Panc1 (cell line): ENCODE data around the gene CDHR4. TPM values are rescaled to one million over a fixed set of nuclear protein-coding genes. Genes with fewer than 3 reads are reported as not detected.
A peak's percentile ranks its signal among the peaks of the same experiment; 100 is the strongest.

Experiments
- ATAC-seq: fragments of 200-7000 bp; cut with Tn5 transposase; 2 replicates; pipeline ENCODE4 v1.9.1; 2020; ENCODE audit warnings: mild to moderate bottlenecking, moderate library complexity
- BruUV-seq: library from RNA; stranded (reverse); fragments of 400-500 nt; replicated peaks from 2 replicates; lab custom pipeline; 2021; lab: Mats Ljungman, UMichigan
- CTCF ChIA-PET: fragments of 300-600 bp; sonication (Branson Sonifier 250); formaldehyde crosslinking; loops from one replicate; lab custom pipeline; 2022; ENCODE audit warnings: antibody characterized with exemption; lab: Charles Lee
- POLR2A ChIA-PET: fragments of 300-600 bp; sonication (Branson Sonifier 250); formaldehyde crosslinking; loops from one replicate; lab custom pipeline; 2022; ENCODE audit warnings: antibody characterized with exemption; lab: Charles Lee
- DNase-seq: peaks from one replicate; pipeline ENCODE4 v3.0.0-alpha.2; 2010; ENCODE audit warnings: low read depth, low spot score
- H3K27ac ChIP-seq: 2 replicates; pipeline ENCODE4 v1.5.1; 2011; ENCODE audit warnings: mild to moderate bottlenecking, low read length, inconsistent platforms
- H3K27me3 ChIP-seq: fragments of 200-500 bp; sonication (Bioruptor generic); 2 replicates; pipeline ENCODE4 v1.6.0; 2014; ENCODE audit warnings: low read length, inconsistent platforms; ENCODE audit not compliant: control insufficient read depth, insufficient read depth
- H3K36me3 ChIP-seq: fragments of 200-500 bp; sonication (Bioruptor generic); 2 replicates; pipeline ENCODE4 v1.5.1; 2014; ENCODE audit warnings: inconsistent platforms, mild to moderate bottlenecking, low read length, moderate library complexity; ENCODE audit not compliant: control insufficient read depth, insufficient read depth
- H3K4me1 ChIP-seq: 2 replicates; pipeline ENCODE4 v1.5.1; 2011; ENCODE audit warnings: inconsistent platforms, mild to moderate bottlenecking, low read length, moderate library complexity; ENCODE audit not compliant: control insufficient read depth, insufficient read depth
- H3K4me3 ChIP-seq, 2 experiments: 2 replicates each; pipeline ENCODE4 v1.5.1; 2011 to 2012; ENCODE audit warnings: low read depth in 2 of 2, low read length in 2 of 2, mild to moderate bottlenecking in 2 of 2, inconsistent platforms in 1 of 2, moderate library complexity in 1 of 2
- H3K9me3 ChIP-seq: fragments of 200-500 bp; sonication (Bioruptor generic); 2 replicates; pipeline ENCODE4 v1.5.1; 2014; ENCODE audit warnings: low read depth, mild to moderate bottlenecking, inconsistent platforms, low read length, moderate library complexity; ENCODE audit not compliant: control insufficient read depth, insufficient read depth
- POLR2AphosphoS5 ChIP-seq: IDR thresholded peaks from 2 replicates; pipeline ENCODE4 v1.6.1; 2012; ENCODE audit warnings: mild to moderate bottlenecking, low read depth, low read length, moderate library complexity
- SIN3A ChIP-seq: IDR thresholded peaks from 2 replicates; pipeline ENCODE4 v1.6.1; 2012; ENCODE audit warnings: low read depth, mild to moderate bottlenecking, low read length, moderate library complexity, borderline replicate concordance; ENCODE audit not compliant: insufficient read depth
- TCF7L2 ChIP-seq: IDR thresholded peaks from 2 replicates; pipeline ENCODE4 v1.6.1; 2011; ENCODE audit warnings: mild to moderate bottlenecking, low read depth, low read length, inconsistent platforms
- in situ Hi-C: cut with HindIII; loops from 2 replicates; pipeline ENCODE4 v1.10.0; 2016; ENCODE audit warnings: low sequenced_read_pairs, low pct_unique_long_range_greater_than_20kb
- intact Hi-C: fragments of 100-400 bp; cut with micrococcal nuclease; formaldehyde crosslinking; loops from one replicate; pipeline ENCODE4 v1.10.0; 2022; ENCODE audit not compliant: unreplicated experiment
- total RNA-seq: library from RNA; stranded (reverse); gene quantifications from one replicate; pipeline ENCODE4 v1.2.1, GENCODE V29; 2021; ENCODE audit not compliant: unreplicated experiment
- TF ChIP-seq, protein P1 (sequence below), 2 experiments: IDR thresholded peaks; 2 replicates each; pipeline ENCODE4 v1.6.1; 2011 to 2012; ENCODE audit warnings: low read depth in 2 of 2, control low read depth in 1 of 2, low read length in 1 of 2, mild to moderate bottlenecking in 1 of 2, moderate library complexity in 1 of 2; ENCODE audit not compliant: insufficient read depth in 1 of 2
- TF ChIP-seq, protein P2 (sequence below): fragments of 450-650 bp; IDR thresholded peaks from 2 replicates; pipeline ENCODE4 v1.5.1; 2017; ENCODE audit warnings: mild to moderate bottlenecking

Gene CDHR4
- total RNA-seq, 1 experiment from 2014 or later, result not detected

DNA sequence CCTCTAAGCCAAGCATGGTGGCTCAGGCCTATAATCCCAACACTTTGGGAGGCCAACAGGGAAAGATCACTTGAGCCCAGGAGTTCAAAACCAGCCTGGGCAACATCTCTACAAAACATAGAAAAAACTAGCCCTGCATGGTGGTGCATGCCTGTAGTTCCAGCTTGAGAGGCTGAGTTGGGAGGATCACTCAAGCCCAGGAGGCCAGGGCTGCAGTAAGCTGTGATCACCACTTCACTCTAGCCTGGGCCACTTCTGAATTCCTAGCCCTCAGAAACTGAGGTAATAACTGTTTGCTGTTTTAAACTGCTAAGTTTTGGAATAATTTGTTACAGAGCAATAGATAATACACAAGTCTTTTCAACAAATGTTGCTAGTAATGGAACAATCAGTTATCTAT lies 29.7 kb downstream of the CDHR4 start:
- in situ Hi-C loops (no loop called here), intact Hi-C loops (no loop called here)
- POLR2A ChIA-PET, result no interaction called here
- Histone ChIP-seq H3K4me1 (no peaks in the 10 kb centered on the region; the same call in 1 of the 2 replicates), H3K36me3 (no peaks in the 10 kb centered on the region), H3K9me3 (no peaks in the 10 kb centered on the region), H3K27me3 (no peaks in the 10 kb centered on the region), H3K4me3 (no peak overlapping the region), H3K27ac (no peak overlapping the region)
- ATAC-seq (peak; percentile 56; the same call in 1 of the 2 replicates), DNase-seq (no peak)
- CTCF ChIA-PET, result no interaction called here
- no TSS peak for BruUV-seq
- TF ChIP-seq TCF7L2 (no peak), SIN3A (no peak), POLR2AphosphoS5 (no peak)
- TF ChIP-seq, protein P1, sequence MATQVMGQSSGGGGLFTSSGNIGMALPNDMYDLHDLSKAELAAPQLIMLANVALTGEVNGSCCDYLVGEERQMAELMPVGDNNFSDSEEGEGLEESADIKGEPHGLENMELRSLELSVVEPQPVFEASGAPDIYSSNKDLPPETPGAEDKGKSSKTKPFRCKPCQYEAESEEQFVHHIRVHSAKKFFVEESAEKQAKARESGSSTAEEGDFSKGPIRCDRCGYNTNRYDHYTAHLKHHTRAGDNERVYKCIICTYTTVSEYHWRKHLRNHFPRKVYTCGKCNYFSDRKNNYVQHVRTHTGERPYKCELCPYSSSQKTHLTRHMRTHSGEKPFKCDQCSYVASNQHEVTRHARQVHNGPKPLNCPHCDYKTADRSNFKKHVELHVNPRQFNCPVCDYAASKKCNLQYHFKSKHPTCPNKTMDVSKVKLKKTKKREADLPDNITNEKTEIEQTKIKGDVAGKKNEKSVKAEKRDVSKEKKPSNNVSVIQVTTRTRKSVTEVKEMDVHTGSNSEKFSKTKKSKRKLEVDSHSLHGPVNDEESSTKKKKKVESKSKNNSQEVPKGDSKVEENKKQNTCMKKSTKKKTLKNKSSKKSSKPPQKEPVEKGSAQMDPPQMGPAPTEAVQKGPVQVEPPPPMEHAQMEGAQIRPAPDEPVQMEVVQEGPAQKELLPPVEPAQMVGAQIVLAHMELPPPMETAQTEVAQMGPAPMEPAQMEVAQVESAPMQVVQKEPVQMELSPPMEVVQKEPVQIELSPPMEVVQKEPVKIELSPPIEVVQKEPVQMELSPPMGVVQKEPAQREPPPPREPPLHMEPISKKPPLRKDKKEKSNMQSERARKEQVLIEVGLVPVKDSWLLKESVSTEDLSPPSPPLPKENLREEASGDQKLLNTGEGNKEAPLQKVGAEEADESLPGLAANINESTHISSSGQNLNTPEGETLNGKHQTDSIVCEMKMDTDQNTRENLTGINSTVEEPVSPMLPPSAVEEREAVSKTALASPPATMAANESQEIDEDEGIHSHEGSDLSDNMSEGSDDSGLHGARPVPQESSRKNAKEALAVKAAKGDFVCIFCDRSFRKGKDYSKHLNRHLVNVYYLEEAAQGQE (IDR thresholded peaks at IDR 0.05; ENCODE audit: insufficient read depth in 1 of 2, low read depth in 2 of 2, low read length in 1 of 2), result no peak
- TF ChIP-seq, protein P2, sequence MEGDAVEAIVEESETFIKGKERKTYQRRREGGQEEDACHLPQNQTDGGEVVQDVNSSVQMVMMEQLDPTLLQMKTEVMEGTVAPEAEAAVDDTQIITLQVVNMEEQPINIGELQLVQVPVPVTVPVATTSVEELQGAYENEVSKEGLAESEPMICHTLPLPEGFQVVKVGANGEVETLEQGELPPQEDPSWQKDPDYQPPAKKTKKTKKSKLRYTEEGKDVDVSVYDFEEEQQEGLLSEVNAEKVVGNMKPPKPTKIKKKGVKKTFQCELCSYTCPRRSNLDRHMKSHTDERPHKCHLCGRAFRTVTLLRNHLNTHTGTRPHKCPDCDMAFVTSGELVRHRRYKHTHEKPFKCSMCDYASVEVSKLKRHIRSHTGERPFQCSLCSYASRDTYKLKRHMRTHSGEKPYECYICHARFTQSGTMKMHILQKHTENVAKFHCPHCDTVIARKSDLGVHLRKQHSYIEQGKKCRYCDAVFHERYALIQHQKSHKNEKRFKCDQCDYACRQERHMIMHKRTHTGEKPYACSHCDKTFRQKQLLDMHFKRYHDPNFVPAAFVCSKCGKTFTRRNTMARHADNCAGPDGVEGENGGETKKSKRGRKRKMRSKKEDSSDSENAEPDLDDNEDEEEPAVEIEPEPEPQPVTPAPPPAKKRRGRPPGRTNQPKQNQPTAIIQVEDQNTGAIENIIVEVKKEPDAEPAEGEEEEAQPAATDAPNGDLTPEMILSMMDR, result no peak

DNA sequence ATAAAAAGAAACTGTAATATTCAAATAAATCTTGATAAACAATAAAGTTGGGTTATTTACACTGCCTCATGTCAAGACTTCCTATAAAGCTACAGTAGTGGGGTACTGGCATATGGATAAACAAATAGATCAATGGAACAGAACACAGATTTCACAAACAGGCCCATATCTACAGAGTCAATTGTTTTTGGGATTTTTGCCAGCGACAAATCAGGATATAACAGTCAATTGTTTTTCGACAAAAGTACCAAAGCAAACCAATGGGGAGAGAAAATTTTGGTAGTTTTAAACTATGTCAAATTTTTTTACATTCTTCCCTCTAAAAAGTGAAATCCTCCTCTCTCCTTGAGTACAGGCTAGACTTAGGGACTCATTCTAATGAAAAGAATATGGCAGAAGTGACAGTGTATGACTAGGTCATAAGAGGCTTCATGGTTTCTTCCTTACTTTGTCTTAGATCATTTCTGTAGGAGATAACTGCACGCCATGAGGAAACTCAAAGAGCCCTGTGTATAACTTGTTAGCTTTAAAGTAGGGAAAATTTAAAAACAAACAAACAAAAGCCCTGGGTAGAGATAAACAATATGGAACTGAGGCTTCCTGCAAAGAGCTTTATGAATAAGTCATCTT lies 30.3 kb downstream of the CDHR4 start:
- no peaks in the 10 kb centered on the region for H3K36me3 ChIP-seq
- CTCF ChIA-PET, result interaction anchor here (0.6 kb wide), 1 partner anchor 98 kb away, joined by 4 read pairs; no protein-coding TSS in a partner anchor
- no peaks in the 10 kb centered on the region for H3K9me3 ChIP-seq
- intact Hi-C loops, result no loop called here
- DNase-seq (no peak), ATAC-seq (peak; percentile 48; the same call in 1 of the 2 replicates)
- no peak overlapping the region for H3K4me3 ChIP-seq
- H3K27me3 ChIP-seq, result no peaks in the 10 kb centered on the region
- TSS peak; percentile 36 for BruUV-seq
- POLR2A ChIA-PET, result no interaction called here
- TF ChIP-seq POLR2AphosphoS5 (no peak), SIN3A (no peak), TCF7L2 (no peak)
- TF ChIP-seq, protein P1 (IDR thresholded peaks at IDR 0.05; ENCODE audit: insufficient read depth in 1 of 2, low read depth in 2 of 2, low read length in 1 of 2), result no peak
- TF ChIP-seq, protein P2, result no peak
- in situ Hi-C loops, result no loop called here
- no peaks in the 10 kb centered on the region; the same call in 1 of the 2 replicates for H3K4me1 ChIP-seq
- no peak overlapping the region for H3K27ac ChIP-seq
